Right hindlimb (tissue), 1 donor: ENCODE measurements around the gene VGLL2.
A peak's percentile ranks its signal among the peaks of the same experiment; 100 is the strongest.

ENCODE experiments used
- DNase-seq: peaks from one replicate; pipeline ENCODE4 v3.0.0-alpha.2; 2018

VGLL2 gene

DNA sequence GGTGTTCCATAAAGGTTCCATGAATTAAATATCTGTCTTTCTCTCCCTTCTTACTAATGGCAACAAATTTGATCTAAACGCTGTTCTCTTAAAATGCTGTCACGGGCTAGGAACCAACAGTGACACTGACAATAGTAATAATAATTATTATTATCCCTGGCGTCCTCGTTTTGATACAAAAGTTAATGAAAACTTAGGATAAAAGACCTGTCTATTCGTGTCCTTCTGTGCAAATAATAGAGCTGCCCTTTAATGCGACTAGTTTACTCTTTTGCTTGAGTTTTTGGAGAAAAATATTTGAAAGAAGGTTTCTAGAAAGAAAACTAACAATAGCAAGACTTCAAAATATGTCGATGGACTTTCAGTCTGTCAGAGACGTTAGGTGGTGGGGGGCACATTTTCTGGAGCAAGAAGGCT is 4.3 kb downstream of the VGLL2 start:
- DNase-seq = no peak

DNA sequence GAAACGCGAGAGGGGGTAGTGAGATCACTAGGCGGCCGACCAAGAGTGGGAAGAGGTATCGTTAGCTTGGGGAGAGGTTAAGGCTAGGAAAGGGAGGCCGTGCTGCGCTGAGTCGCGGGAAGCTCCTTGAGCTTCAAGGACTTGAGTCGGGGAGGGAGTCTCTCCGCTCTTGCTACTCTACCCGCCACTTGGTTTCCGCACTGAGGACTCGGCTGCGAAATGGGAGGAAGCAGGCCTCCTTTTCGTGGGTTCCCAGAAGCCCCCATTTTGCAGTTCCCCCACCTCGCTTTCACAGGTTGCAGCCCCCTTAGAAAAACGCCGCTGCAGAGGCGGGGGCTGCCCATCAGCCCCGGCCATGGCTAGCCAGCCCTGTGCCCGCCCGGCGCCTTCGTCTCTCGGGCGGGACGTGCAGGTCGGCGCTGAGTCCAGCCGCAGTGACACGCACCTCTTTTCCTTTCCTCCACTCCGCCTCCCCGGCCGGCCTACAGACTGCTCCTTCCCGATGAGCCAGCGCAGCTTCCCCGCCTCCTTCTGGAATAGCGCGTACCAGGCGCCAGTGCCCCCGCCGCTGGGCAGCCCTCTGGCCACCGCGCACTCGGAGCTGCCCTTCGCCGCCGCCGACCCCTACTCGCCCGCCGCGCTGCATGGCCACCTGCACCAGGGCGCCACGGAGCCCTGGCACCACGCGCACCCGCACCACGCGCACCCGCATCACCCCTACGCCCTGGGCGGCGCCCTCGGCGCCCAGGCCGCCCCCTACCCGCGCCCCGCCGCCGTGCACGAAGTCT is 4.9 kb downstream of the VGLL2 start:
- peak; percentile 45 for DNase-seq

GRCh38 chr6:117270843-117271507 is 5.6 kb downstream of the VGLL2 start:
- no peak for DNase-seq

DNA sequence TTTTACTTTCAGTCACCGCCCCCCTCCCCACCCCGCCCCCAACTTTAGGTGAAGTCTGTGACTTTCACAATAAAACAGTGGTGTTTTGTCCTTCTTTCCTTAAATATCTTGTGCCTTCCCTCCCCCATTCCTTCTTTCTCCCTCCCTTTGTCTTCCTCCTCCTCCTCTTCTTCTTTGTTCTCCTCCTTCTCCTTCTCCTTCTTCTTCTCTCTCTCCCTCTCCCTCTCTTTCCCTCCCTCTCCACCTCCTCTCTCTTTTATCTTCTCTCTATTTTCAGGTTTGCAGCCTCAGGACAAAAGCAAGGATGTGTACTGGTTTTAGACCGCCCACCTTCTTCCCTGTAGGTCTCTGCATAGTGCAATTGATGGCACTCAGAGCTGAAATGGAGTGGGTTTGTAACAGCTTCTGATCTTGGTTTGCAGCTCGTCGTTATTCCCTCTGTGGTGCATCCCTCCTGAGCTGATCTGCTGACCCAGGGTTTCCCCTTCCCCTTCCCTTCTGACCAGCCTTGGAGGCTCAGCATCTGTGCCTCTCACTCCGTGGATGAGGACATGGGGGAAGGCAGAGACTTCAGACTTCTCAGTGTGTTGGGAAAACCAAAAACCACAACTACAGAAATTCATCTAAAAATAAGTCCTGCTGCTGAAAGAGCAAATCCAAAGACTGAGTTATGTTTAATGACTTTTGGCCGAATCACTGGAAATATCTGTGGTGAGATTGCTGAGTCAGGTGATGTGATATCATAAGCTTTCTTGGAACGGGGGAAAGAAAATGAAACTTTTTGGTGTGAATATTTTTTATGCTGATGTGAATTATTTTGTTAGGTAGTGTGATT is 6.9 kb downstream of the VGLL2 start:
- no peak for DNase-seq

- peak; percentile 36 for DNase-seq
These were observed 7.5 kb downstream of the VGLL2 start for GRCh38 chr6:117272891-117273290.

DNA sequence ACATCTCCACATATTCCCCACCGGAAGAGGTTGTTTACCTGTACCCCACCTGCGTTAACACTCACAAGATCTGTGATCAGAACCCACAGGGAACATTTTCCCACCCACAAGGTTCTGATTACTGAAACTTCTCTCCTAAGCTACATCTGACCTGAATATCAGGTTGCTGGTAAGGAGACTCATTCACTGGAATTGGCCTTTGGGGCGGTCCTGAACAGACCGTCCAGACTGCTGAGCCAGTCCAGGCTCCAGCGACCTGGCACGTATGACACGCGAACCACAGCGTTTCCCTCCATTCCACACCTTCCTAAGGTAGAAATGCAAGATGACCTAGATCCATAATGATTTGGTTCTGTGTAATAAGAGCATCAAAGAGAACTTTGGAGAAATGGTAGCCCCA is 9.8 kb downstream of the VGLL2 start:
- DNase-seq = no peak

GRCh38 chr6:117275711-117276110 is 10.4 kb downstream of the VGLL2 start:
- DNase-seq = no peak

DNA sequence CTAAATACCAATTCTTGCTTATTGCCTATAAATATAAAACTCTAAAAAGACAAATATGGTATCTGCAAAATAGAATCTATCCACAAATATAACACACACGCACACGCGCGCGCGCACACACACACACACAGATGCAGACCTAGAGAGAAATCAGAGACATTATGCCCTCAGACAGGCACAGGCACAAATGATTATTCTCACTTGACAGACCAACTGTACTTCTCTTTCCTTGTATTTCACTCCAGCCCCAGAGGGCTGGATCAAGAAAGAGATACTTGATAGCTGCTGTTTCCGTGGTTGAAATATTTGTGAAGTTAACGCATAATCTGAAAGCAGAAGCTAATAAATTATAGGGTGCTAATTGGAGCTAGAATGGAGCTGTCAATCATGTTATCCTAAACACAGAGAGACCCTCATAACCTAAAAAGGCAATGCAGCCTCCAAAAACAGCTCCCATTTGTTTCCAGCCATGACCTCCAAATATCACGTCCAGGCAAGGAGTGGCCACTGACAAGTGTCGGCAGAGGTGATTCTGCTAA is 11.5 kb downstream of the VGLL2 start:
- no peak for DNase-seq

GRCh38 chr6:117280922-117281321 is 15.6 kb downstream of the VGLL2 start:
- DNase-seq = no peak

DNA sequence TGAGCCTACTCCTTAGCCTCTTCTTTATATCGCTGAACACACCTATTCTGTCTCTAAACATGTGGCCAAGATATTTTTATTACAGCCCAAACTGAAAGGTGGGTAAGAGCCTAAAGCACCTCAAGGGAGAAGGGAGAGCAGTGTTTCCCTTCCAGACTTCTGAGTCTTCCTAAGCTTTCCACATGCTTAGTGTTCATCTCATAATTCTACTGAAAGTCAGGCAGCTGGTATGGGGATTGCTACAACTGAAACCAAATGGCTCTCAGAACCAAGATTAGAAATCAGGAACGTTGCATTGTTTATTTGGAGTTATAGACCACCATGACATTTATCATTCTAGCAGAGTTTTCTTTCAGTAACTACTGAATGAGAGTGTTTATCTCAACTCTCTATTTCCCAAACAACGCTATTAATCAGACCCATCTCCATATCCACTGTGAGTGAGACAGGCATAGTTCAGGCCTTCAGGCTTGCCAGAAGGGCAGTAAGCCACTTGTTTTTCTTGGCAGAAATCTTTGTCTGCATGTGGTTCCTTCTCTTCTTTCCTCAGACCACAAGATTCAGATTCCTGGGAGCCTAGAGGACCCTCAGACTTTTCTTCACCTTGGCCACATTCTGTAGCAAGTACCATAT is 22.8 kb downstream of the VGLL2 start:
- no peak for DNase-seq

DNA sequence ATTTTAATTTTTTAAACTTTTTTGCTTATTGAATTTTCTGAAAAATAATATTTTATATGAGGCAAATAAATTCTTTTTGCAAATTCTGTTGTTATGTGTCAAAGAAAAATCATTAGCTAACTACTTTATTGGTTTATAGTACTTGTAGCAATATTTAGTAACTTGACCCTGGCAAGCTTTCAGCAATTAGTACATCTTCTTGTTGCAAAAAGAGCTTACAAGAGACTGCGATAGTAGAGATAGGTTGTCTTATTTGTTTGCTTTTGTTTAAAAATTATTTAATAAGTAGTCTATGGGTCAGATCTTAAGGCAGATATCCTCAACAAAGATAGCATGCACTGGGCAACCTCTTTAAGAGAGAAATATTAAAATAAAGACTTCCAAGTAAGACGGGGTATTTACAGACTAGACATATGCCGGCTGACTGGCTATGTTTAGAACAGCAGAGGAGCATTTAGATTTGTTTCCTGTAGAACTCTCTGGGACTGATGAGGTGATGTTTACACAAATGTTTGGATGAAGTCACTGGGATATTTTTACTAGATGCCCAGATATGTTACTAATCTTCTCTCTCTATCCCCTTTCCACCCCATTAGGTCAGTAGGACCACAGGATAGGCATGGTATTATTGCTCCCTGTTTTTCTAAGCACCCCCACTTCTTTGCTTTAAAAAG is 25.0 kb downstream of the VGLL2 start:
- no peak for DNase-seq

DNA sequence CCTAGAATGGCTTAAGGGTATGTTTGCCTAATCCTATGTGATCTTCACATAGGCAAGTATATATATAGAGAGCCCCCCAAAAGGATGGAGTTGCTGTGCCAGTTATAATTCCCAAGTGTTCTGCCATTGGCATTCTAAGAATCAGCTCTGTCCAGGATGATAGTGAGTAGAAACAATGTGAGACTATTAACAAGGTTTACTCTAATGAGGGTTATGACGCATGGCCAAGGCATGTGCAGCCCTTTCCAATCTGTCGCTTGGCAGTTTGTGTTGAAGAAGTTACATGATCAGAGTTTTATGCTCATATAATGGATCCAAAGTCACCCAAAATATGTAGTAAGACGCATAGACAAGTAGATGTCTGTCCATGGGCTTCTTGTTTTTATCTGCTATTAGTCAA is 33.6 kb downstream of the VGLL2 start:
- DNase-seq = no peak

- no peak for DNase-seq
These were observed 38.0 kb downstream of the VGLL2 start for GRCh38 chr6:117303323-117303722.

GRCh38 chr6:117304446-117304845 is 39.1 kb downstream of the VGLL2 start:
- no peak for DNase-seq

DNA sequence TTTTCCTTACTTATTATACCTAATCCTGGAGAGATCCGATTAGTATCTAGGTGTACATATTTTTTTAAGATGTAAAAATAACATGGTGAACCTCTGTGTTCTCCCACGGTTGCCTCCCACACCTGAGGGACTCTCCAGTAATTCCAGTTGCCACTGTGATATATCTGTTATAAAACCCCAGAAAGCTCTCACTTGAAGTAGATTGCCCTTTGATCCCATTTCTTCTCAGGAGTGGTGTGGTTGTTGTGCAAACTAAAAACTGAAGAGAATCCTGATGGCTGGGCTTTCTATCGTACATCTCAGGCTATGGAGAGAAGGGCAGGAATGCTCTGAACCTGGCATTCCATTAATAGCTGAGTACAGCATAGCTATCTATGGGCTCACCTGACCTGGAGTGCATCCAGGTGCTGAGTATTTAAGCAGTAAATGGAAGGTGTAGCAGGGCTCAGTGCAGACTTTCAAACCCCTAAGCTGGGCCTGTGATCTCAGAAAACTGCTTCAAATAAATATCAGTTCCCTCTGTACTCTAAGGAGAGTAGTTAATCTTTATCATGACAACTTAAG is 41.0 kb downstream of the VGLL2 start:
- no peak for DNase-seq

GRCh38 chr6:117307655-117308054 is 42.3 kb downstream of the VGLL2 start:
- DNase-seq = no peak

DNA sequence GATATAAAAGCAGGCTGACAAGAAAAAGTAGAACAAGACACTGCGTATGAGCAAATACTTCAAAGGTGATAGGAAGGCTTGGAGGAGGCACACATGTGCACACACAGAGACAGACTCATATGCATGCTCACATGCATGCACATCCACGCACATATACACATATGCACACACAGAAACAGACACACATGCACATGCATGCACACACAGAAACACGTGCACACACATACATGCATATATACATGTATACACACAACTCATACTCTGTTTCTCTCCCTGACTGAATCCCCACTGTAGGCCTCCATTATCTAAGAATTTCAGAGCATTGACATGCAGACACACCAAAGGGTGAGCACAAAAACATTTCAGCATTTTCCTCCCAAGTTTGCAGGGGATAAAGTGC is 43.7 kb downstream of the VGLL2 start:
- no peak for DNase-seq

GRCh38 chr6:117309611-117310010 is 44.3 kb downstream of the VGLL2 start:
- no peak for DNase-seq

GRCh38 chr6:117311310-117311709 is 46.0 kb downstream of the VGLL2 start:
- no peak for DNase-seq

DNA sequence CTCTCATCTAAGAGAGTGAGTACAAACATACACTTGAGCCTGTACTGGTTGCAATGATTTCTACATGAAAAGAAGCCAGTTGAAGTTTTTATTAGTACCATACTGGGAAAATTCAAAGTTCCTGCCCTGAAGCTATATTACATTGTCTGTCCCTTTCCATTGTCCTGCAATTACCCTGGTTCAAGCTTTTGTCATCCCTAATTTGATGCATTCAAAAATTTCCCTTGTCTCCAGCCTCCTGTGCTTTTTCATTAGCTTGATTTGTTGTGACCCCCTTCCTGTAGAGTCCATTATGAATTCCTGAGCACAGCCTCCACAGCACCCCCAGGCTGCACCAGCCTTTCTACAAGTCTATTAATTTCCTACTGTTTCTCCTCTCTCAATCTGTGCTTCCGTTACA is 46.4 kb downstream of the VGLL2 start:
- no peak for DNase-seq

- no peak for DNase-seq
These were observed 51.9 kb downstream of the VGLL2 start for GRCh38 chr6:117317261-117317660.
